ENCODE data around the gene CHRNB1.

DNA sequence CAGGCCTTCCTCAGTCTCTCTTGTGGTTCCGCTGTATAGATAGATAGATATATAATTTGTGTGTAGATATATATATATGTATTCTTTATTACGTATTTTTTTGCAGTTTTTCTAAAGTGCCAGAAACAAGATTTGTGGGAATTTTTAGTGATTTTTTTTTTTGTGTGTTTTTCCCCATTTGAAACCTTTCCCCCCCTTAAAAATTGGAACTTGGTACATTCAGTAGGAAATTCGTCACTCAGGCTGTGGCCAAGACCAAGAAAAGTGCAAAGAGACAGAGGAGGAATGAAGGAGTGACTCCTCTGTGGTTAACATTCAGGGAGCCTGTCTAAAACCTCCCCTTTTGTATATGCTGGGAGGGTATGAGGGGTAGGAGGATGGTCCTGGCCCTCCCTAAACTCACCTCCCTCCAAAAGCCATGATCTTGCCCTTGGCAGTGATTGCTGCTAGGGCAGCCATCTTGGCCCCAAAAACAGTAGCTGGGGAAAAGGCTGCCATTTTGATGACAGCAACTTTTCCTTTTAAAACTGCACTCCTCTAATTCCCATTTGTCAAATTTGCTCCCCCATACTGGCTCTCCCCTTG, 15.2 kb downstream of the CHRNB1 start:
- TF ChIP-seq POLR2A (IDR thresholded peaks at IDR 0.05) (no peak), CTCF (IDR thresholded peaks at IDR 0.05) (no peak), EP300 (IDR thresholded peaks at IDR 0.05) (no peak)

Measured in tibial nerve (tissue), 4 donors.